Subcutaneous adipose tissue (tissue), 4 donors: Measurements from ENCODE around the gene OCIAD1. TPM values are rescaled to one million over a fixed set of nuclear protein-coding genes. Genes with fewer than 3 reads are reported as not detected.

Experiments
- total RNA-seq, 4 donors: library from RNA; depleted of rRNA; stranded (reverse); fragments of >200 nt; gene quantifications; one replicate each; pipeline ENCODE4 v1.1.0, GENCODE V29; 2016
- TF ChIP-seq, protein P1 (sequence below): fragments of 450-650 bp; IDR thresholded peaks from one replicate; pipeline ENCODE4 v1.5.1; 2016; ENCODE audit warnings: low read depth, mild to moderate bottlenecking, control low read depth, antibody characterized with exemption, moderate library complexity

The OCIAD1 gene
- total RNA-seq, 4 donors from 2014 or later = 86.3 to 122 (median 91.1) TPM

- TF ChIP-seq, protein P1, sequence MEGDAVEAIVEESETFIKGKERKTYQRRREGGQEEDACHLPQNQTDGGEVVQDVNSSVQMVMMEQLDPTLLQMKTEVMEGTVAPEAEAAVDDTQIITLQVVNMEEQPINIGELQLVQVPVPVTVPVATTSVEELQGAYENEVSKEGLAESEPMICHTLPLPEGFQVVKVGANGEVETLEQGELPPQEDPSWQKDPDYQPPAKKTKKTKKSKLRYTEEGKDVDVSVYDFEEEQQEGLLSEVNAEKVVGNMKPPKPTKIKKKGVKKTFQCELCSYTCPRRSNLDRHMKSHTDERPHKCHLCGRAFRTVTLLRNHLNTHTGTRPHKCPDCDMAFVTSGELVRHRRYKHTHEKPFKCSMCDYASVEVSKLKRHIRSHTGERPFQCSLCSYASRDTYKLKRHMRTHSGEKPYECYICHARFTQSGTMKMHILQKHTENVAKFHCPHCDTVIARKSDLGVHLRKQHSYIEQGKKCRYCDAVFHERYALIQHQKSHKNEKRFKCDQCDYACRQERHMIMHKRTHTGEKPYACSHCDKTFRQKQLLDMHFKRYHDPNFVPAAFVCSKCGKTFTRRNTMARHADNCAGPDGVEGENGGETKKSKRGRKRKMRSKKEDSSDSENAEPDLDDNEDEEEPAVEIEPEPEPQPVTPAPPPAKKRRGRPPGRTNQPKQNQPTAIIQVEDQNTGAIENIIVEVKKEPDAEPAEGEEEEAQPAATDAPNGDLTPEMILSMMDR = no peak
Observed at GRCh38 chr4:48801016-48801715, 29.7 kb upstream of the OCIAD1 start.

DNA sequence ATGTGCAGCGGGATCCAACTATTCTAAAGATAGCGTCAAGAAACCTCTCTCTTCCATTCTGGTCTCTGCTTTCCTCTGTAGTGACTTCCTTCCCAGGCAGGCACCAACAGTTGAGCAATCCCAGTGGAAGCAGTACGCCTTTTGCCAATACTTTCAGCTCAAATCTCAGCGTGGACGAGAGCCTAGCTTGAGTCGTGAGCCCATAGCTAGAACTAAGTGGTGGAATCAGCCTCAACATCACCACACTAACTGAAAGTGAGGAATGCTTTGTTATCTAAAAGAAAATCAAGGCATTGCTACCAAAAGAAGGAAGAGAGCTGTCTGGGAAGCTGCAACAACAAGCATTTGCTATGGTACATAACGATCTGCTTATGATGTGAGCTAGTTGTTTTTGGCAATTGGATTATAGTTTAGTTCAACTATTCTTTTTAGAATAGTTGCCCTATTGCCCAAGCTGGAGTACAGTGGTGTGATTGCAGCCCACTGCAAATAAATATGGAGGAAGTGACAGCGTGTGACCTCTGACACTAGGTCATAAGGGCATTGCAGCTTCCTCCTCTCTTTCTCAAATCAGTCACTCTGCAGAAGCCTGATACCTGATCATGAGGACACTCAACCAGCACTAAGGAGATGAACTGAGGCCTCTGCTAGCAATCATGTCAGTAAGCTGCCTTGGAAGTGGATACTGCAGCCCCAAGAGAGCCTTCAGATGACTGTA, 26.1 kb upstream of the OCIAD1 start:
- TF ChIP-seq, protein P1 = no peak

- TF ChIP-seq, protein P1 = no peak
Observed at GRCh38 chr4:48812866-48813265, 18.0 kb upstream of the OCIAD1 start.

- TF ChIP-seq, protein P1 = no peak
Observed at GRCh38 chr4:48813964-48814363, 16.9 kb upstream of the OCIAD1 start.

- TF ChIP-seq, protein P1 = no peak
Observed at GRCh38 chr4:48815483-48815882, 15.4 kb upstream of the OCIAD1 start.

GRCh38 chr4:48816971-48817370, 13.9 kb upstream of the OCIAD1 start:
- TF ChIP-seq, protein P1 = no peak

GRCh38 chr4:48827622-48828021, 3.3 kb upstream of the OCIAD1 start:
- TF ChIP-seq, protein P1 = no peak
